ENCODE results near the gene AXIN2.

GRCh38 chr17:65537343-65537844 is 24.1 kb downstream of the AXIN2 start:
- TF ChIP-seq CTCF (IDR thresholded peaks at IDR 0.05) = no peak
- no peak for TF ChIP-seq POLR2A (IDR thresholded peaks at IDR 0.05)
- TF ChIP-seq POLR2AphosphoS5 (IDR thresholded peaks at IDR 0.05) = no peak
